Activated T-helper 1 cell treated with anti-CD3 and anti-CD28 coated beads, Interleukin-12 subunit alpha, Interleukin-12 subunit beta, Interleukin-2, Interleukin-4 antibody, amounts not matched to agents 30 ng/mL and 10 ng/mL and 1 ng/mL, durations not matched to agents 14 hours and 24 hours and 36 hours (primary cell): ENCODE results near the gene CILP2. TPM values are rescaled to one million over a fixed set of nuclear protein-coding genes. Genes with fewer than 3 reads are reported as not detected.

Source experiments
- DNase-seq: peaks from one replicate; pipeline ENCODE4 v3.0.0; 2021; ENCODE audit warnings: low spot score
- H3K27ac Mint-ChIP-seq: one replicate; pipeline ENCODE4 v1.8.0; 2021; ENCODE audit warnings: mild to moderate bottlenecking, mixed read lengths
- H3K27me3 Mint-ChIP-seq: one replicate; pipeline ENCODE4 v1.8.0; 2022; ENCODE audit warnings: mild to moderate bottlenecking, moderate library complexity, mixed read lengths; ENCODE audit not compliant: insufficient read depth
- H3K36me3 Mint-ChIP-seq: one replicate; pipeline ENCODE4 v1.8.0; 2021; ENCODE audit warnings: low read depth, mixed read lengths
- H3K4me1 Mint-ChIP-seq: one replicate; pipeline ENCODE4 v1.8.0; 2021; ENCODE audit warnings: low read depth, mixed read lengths
- H3K4me3 Mint-ChIP-seq: one replicate; pipeline ENCODE4 v1.8.0; 2021; ENCODE audit warnings: mild to moderate bottlenecking, moderate library complexity, mixed read lengths
- H3K9me3 Mint-ChIP-seq: one replicate; pipeline ENCODE4 v1.8.0; 2021; ENCODE audit warnings: mixed read lengths
- intact Hi-C: fragments of 100-400 bp; cut with micrococcal nuclease; formaldehyde crosslinking; loops from one replicate; pipeline ENCODE4 v1.15.1; 2024
- total RNA-seq: library from RNA; stranded (reverse); gene quantifications from 2 replicates; pipeline ENCODE4 v1.2.3, GENCODE V29; 2022

The CILP2 gene
- total RNA-seq, 1 donor from 2014 or later: 0.26 TPM

- no peaks in the 10 kb centered on the region for H3K9me3 Mint-ChIP-seq
- peaks cover 37% of the 10 kb centered on the region for H3K36me3 Mint-ChIP-seq
- no peak for DNase-seq
- intact Hi-C loops: no loop called here
- no peaks in the 10 kb centered on the region for H3K4me1 Mint-ChIP-seq
- no peak overlapping the region for H3K4me3 Mint-ChIP-seq
- no peak overlapping the region for H3K27ac Mint-ChIP-seq
- H3K27me3 Mint-ChIP-seq: no peaks in the 10 kb centered on the region
Measured at GRCh38 chr19:19499272-19499995, 38.6 kb upstream of the CILP2 start.

- no peaks in the 10 kb centered on the region for H3K9me3 Mint-ChIP-seq
- no peak overlapping the region for H3K4me3 Mint-ChIP-seq
- no peak overlapping the region for H3K27ac Mint-ChIP-seq
- peaks cover 32% of the 10 kb centered on the region for H3K36me3 Mint-ChIP-seq
- DNase-seq: no peak
- H3K27me3 Mint-ChIP-seq: no peaks in the 10 kb centered on the region
- intact Hi-C loops: no loop called here
- no peaks in the 10 kb centered on the region for H3K4me1 Mint-ChIP-seq
Measured at GRCh38 chr19:19500975-19501644, 37.0 kb upstream of the CILP2 start.

GRCh38 chr19:19501798-19502197 is 36.3 kb upstream of the CILP2 start:
- Mint-ChIP-seq H3K36me3 (peaks cover 37% of the 10 kb centered on the region), H3K27me3 (no peaks in the 10 kb centered on the region), H3K4me1 (no peaks in the 10 kb centered on the region), H3K9me3 (no peaks in the 10 kb centered on the region), H3K27ac (no peak overlapping the region), H3K4me3 (no peak overlapping the region)
- intact Hi-C loops: no loop called here
- no peak for DNase-seq

- Mint-ChIP-seq H3K36me3 (peaks cover 35% of the 10 kb centered on the region), H3K9me3 (no peaks in the 10 kb centered on the region), H3K4me3 (no peak overlapping the region)
Measured at GRCh38 chr19:19502281-19502680, 35.8 kb upstream of the CILP2 start.

GRCh38 chr19:19502808-19503602 is 35.1 kb upstream of the CILP2 start:
- no peak for DNase-seq
- H3K9me3 Mint-ChIP-seq: no peaks in the 10 kb centered on the region
- H3K4me3 Mint-ChIP-seq: no peak overlapping the region
- H3K36me3 Mint-ChIP-seq: peaks cover 37% of the 10 kb centered on the region
- H3K27ac Mint-ChIP-seq: no peak overlapping the region
- H3K27me3 Mint-ChIP-seq: no peaks in the 10 kb centered on the region
- intact Hi-C loops: no loop called here
- H3K4me1 Mint-ChIP-seq: no peaks in the 10 kb centered on the region

More at GRCh38 chr19:19502281-19502680, 35.8 kb upstream of the CILP2 start:
- no peak for DNase-seq
- intact Hi-C loops: no loop called here
- H3K27ac Mint-ChIP-seq: no peak overlapping the region
- no peaks in the 10 kb centered on the region for H3K4me1 Mint-ChIP-seq
- H3K27me3 Mint-ChIP-seq: no peaks in the 10 kb centered on the region

GRCh38 chr19:19504754-19505668 is 33.1 kb upstream of the CILP2 start:
- Mint-ChIP-seq H3K36me3 (peaks cover 37% of the 10 kb centered on the region), H3K27ac (no peak overlapping the region), H3K9me3 (no peaks in the 10 kb centered on the region), H3K27me3 (no peaks in the 10 kb centered on the region), H3K4me1 (no peaks in the 10 kb centered on the region), H3K4me3 (no peak overlapping the region)
- intact Hi-C loops: no loop called here
- DNase-seq: no peak

- Mint-ChIP-seq H3K4me1 (no peaks in the 10 kb centered on the region), H3K27me3 (no peaks in the 10 kb centered on the region), H3K9me3 (no peaks in the 10 kb centered on the region), H3K36me3 (peaks cover 37% of the 10 kb centered on the region), H3K4me3 (no peak overlapping the region), H3K27ac (no peak overlapping the region)
- intact Hi-C loops: no loop called here
- no peak for DNase-seq
Measured at GRCh38 chr19:19505669-19506326, 32.3 kb upstream of the CILP2 start.

GRCh38 chr19:19506592-19506991 is 31.5 kb upstream of the CILP2 start:
- no peak overlapping the region for H3K27ac Mint-ChIP-seq
- H3K36me3 Mint-ChIP-seq: peaks cover 37% of the 10 kb centered on the region
- no peaks in the 10 kb centered on the region for H3K9me3 Mint-ChIP-seq
- no peaks in the 10 kb centered on the region for H3K27me3 Mint-ChIP-seq
- no peaks in the 10 kb centered on the region for H3K4me1 Mint-ChIP-seq
- DNase-seq: no peak
- H3K4me3 Mint-ChIP-seq: no peak overlapping the region
- intact Hi-C loops: no loop called here

- Mint-ChIP-seq H3K4me3 (no peak overlapping the region), H3K36me3 (peaks cover 30% of the 10 kb centered on the region), H3K27ac (no peak overlapping the region), H3K27me3 (no peaks in the 10 kb centered on the region), H3K4me1 (no peaks in the 10 kb centered on the region), H3K9me3 (no peaks in the 10 kb centered on the region)
- DNase-seq: no peak
- intact Hi-C loops: no loop called here
Measured at GRCh38 chr19:19507354-19507753, 30.7 kb upstream of the CILP2 start.

- Mint-ChIP-seq H3K4me3 (no peak overlapping the region), H3K36me3 (peaks cover 22% of the 10 kb centered on the region), H3K27ac (no peak overlapping the region), H3K27me3 (no peaks in the 10 kb centered on the region), H3K4me1 (no peaks in the 10 kb centered on the region), H3K9me3 (no peaks in the 10 kb centered on the region)
- no peak for DNase-seq
- intact Hi-C loops: no loop called here
Measured at GRCh38 chr19:19508217-19508616, 29.8 kb upstream of the CILP2 start.

- DNase-seq: no peak
- intact Hi-C loops: no loop called here
- no peaks in the 10 kb centered on the region for H3K27me3 Mint-ChIP-seq
- no peaks in the 10 kb centered on the region for H3K9me3 Mint-ChIP-seq
- peaks cover 19% of the 10 kb centered on the region for H3K36me3 Mint-ChIP-seq
- H3K4me1 Mint-ChIP-seq: no peaks in the 10 kb centered on the region
- no peak overlapping the region for H3K27ac Mint-ChIP-seq
- H3K4me3 Mint-ChIP-seq: no peak overlapping the region
Measured at GRCh38 chr19:19510432-19510831, 27.6 kb upstream of the CILP2 start.

GRCh38 chr19:19513682-19514081 is 24.4 kb upstream of the CILP2 start:
- H3K27me3 Mint-ChIP-seq: no peaks in the 10 kb centered on the region
- no peak overlapping the region for H3K4me3 Mint-ChIP-seq
- no peaks in the 10 kb centered on the region for H3K4me1 Mint-ChIP-seq
- intact Hi-C loops: no loop called here
- H3K9me3 Mint-ChIP-seq: no peaks in the 10 kb centered on the region
- H3K36me3 Mint-ChIP-seq: peaks cover 5% of the 10 kb centered on the region
- DNase-seq: no peak
- no peak overlapping the region for H3K27ac Mint-ChIP-seq
